HCT116 (cell line): ENCODE data around the gene DPP10. TPM values are rescaled to one million over a fixed set of nuclear protein-coding genes. Genes with fewer than 3 reads are reported as not detected.

Experiments used
- ATAC-seq: fragments of 200-7000 bp; cut with Tn5 transposase; 2 replicates; pipeline ENCODE4 v1.9.1; 2020; ENCODE audit warnings: mild to moderate bottlenecking, moderate library complexity
- BruUV-seq: library from RNA; stranded (reverse); fragments of 400-500 nt; replicated peaks from 2 replicates; lab custom pipeline; 2021; lab: Mats Ljungman, UMichigan
- CTCF ChIA-PET: fragments of 300-600 bp; sonication (Branson Sonifier 250); formaldehyde crosslinking; loops from one replicate; lab custom pipeline; 2021; ENCODE audit warnings: antibody characterized with exemption; lab: Charles Lee
- POLR2A ChIA-PET: fragments of 300-600, 350-600 bp; sonication (Branson Sonifier 250); formaldehyde crosslinking; loops from one replicate; lab custom pipeline; 2021; ENCODE audit warnings: antibody characterized with exemption; lab: Charles Lee
- RAD21 ChIA-PET, 2 experiments: fragments of 300-600 bp; sonication (Branson Sonifier 250); formaldehyde crosslinking; loops; one replicate each; lab custom pipeline; 2023; ENCODE audit warnings: low total read pairs in 2 of 2; ENCODE audit not compliant: uncharacterized antibody in 2 of 2, unreplicated experiment in 2 of 2, low non-redundant PET in 1 of 2; lab: Charles Lee
- DNase-seq: peaks from one replicate; pipeline ENCODE4 v3.0.0-alpha.2; 2010; ENCODE audit warnings: low read depth, low spot score
- H2AFZ ChIP-seq: fragments of 200-600 bp; shearing (Covaris generic), sonication (generic); 2 replicates; pipeline ENCODE4 v1.6.1; 2017; ENCODE audit warnings: low read depth, mixed run types, mixed read lengths, antibody characterized with exemption, low read length; ENCODE audit not compliant: poor library complexity, severe bottlenecking
- H3K27ac ChIP-seq: 2 replicates; pipeline ENCODE4 v1.5.1; 2012; ENCODE audit warnings: low read depth, low read length
- H3K27me3 ChIP-seq: fragments of 200-600 bp; sonication (generic); 2 replicates; pipeline ENCODE4 v1.6.1; 2016; ENCODE audit warnings: mixed run types, low read length, mixed read lengths; ENCODE audit not compliant: insufficient read depth
- H3K36me3 ChIP-seq, 2 experiments: fragments of 200-500 bp in 1 of 2; fragments of 200-600 bp in 1 of 2; sonication (Bioruptor generic) in 1 of 2; sonication (generic) in 1 of 2; 2 replicates each; pipeline versions ENCODE4 v1.5.1 to v1.6.1; 2014 to 2016; ENCODE audit warnings: low read length in 2 of 2, inconsistent platforms in 1 of 2, mixed read lengths in 1 of 2, mixed run types in 1 of 2; ENCODE audit not compliant: insufficient read depth in 2 of 2, control insufficient read depth in 1 of 2
- H3K4me1 ChIP-seq, 2 experiments: fragments of 200-600 bp in 1 of 2; sonication (generic) in 1 of 2; 2 replicates each; pipeline versions ENCODE4 v1.5.1 to v1.6.1; 2012 to 2017; ENCODE audit warnings: low read length in 2 of 2, inconsistent platforms in 1 of 2, mild to moderate bottlenecking in 1 of 2, mixed read lengths in 1 of 2, mixed run types in 1 of 2, moderate library complexity in 1 of 2; ENCODE audit not compliant: insufficient read depth in 2 of 2, control insufficient read depth in 1 of 2
- H3K4me2 ChIP-seq: fragments of 200-600 bp; sonication (generic); 2 replicates; pipeline ENCODE4 v1.6.1; 2017; ENCODE audit warnings: mixed run types, low read length, mixed read lengths
- H3K4me3 ChIP-seq, 2 experiments: fragments of 200-600 bp in 1 of 2; sonication (generic) in 1 of 2; replicated peaks in 1 of 2; 2 replicates each; pipeline ENCODE4 v1.5.1; 2011 to 2016; ENCODE audit warnings: low read length in 2 of 2, control low read depth in 1 of 2, low read depth in 1 of 2, mild to moderate bottlenecking in 1 of 2, mixed read lengths in 1 of 2, mixed run types in 1 of 2
- H3K79me2 ChIP-seq: fragments of 200-600 bp; sonication (generic); 2 replicates; pipeline ENCODE4 v1.6.1; 2017; ENCODE audit warnings: mild to moderate bottlenecking, mixed run types, low read length, moderate library complexity, mixed read lengths; ENCODE audit not compliant: insufficient read depth
- H3K9ac ChIP-seq: fragments of 200-600 bp; sonication (generic); 2 replicates; pipeline ENCODE4 v1.6.1; 2016; ENCODE audit warnings: low read length, mixed read lengths
- H3K9me2 ChIP-seq: fragments of 200-600 bp; sonication (generic), shearing (Covaris generic); 2 replicates; pipeline ENCODE4 v1.6.1; 2017; ENCODE audit warnings: mixed run types, mild to moderate bottlenecking, moderate library complexity; ENCODE audit not compliant: insufficient read depth
- H3K9me3 ChIP-seq, 2 experiments: fragments of 200-500 bp in 1 of 2; fragments of 200-600 bp in 1 of 2; sonication (Bioruptor generic) in 1 of 2; sonication (generic) in 1 of 2; 2 replicates each; pipeline ENCODE4 v1.6.1; 2014 to 2017; ENCODE audit warnings: low read length in 2 of 2, mixed read lengths in 2 of 2, inconsistent platforms in 1 of 2, low read depth in 1 of 2, mild to moderate bottlenecking in 1 of 2, mixed run types in 1 of 2, moderate library complexity in 1 of 2; ENCODE audit not compliant: control insufficient read depth in 1 of 2, insufficient read depth in 1 of 2
- H4K20me1 ChIP-seq: fragments of 200-600 bp; sonication (generic), shearing (Covaris generic); 2 replicates; pipeline ENCODE4 v1.6.1; 2017; ENCODE audit warnings: mixed run types, mild to moderate bottlenecking, moderate library complexity; ENCODE audit not compliant: insufficient read depth
- ATF3 ChIP-seq: IDR thresholded peaks from 2 replicates; pipeline ENCODE4 v1.6.1; 2012
- CBX3 ChIP-seq: IDR thresholded peaks from 2 replicates; pipeline ENCODE4 v1.6.1; 2012; ENCODE audit warnings: low read depth
- CEBPB ChIP-seq: IDR thresholded peaks from 2 replicates; pipeline ENCODE4 v1.6.1; 2012; ENCODE audit warnings: low read depth
- CTCF ChIP-seq, 3 experiments: fragments of 200-600 bp in 1 of 3; sonication (generic) in 1 of 3; IDR thresholded peaks in 2 of 3; conservative IDR thresholded peaks in 1 of 3; 2 replicates each; pipeline ENCODE4 v1.5.1; 2012 to 2017; ENCODE audit warnings: low read depth in 2 of 3, low read length in 2 of 3, antibody characterized with exemption in 1 of 3, borderline replicate concordance in 1 of 3, control low read depth in 1 of 3, mild to moderate bottlenecking in 1 of 3, mixed read lengths in 1 of 3, mixed run types in 1 of 3, moderate library complexity in 1 of 3; ENCODE audit not compliant: insufficient read depth in 1 of 3
- EGR1 ChIP-seq: IDR thresholded peaks from 2 replicates; pipeline ENCODE4 v1.6.1; 2012; ENCODE audit warnings: low read depth
- ELF1 ChIP-seq: IDR thresholded peaks from 2 replicates; pipeline ENCODE4 v1.6.1; 2012; ENCODE audit warnings: low read depth, borderline replicate concordance
- EZH2 ChIP-seq: fragments of 200-600 bp; sonication (generic); IDR thresholded peaks from 2 replicates; pipeline ENCODE4 v1.6.1; 2017; ENCODE audit warnings: antibody characterized with exemption, mixed run types
- EZH2phosphoT487 ChIP-seq: fragments of 200-600 bp; IDR thresholded peaks from 2 replicates; pipeline ENCODE4 v1.6.1; 2018; ENCODE audit warnings: antibody characterized with exemption, borderline replicate concordance
- FOSL1 ChIP-seq: IDR thresholded peaks from 2 replicates; pipeline ENCODE4 v1.6.1; 2012; ENCODE audit warnings: low read depth
- JUND ChIP-seq: IDR thresholded peaks from 2 replicates; pipeline ENCODE4 v1.6.1; 2012
- POLR2AphosphoS5 ChIP-seq: IDR thresholded peaks from 2 replicates; pipeline ENCODE4 v1.6.1; 2011; ENCODE audit warnings: mild to moderate bottlenecking, low read depth, low read length, moderate library complexity
- REST ChIP-seq: IDR thresholded peaks from 2 replicates; pipeline ENCODE4 v1.6.1; 2012; ENCODE audit warnings: low read depth
- SP1 ChIP-seq: IDR thresholded peaks from 2 replicates; pipeline ENCODE4 v1.6.1; 2012; ENCODE audit warnings: low read depth
- SRF ChIP-seq: IDR thresholded peaks from 2 replicates; pipeline ENCODE4 v1.6.1; 2012; ENCODE audit warnings: low read depth
- TCF7L2 ChIP-seq: IDR thresholded peaks from 2 replicates; pipeline ENCODE4 v1.7.0; 2011; ENCODE audit warnings: borderline replicate concordance, inconsistent platforms; ENCODE audit not compliant: insufficient read depth, insufficient read length; ENCODE audit errors: extremely low read depth
- YY1 ChIP-seq: IDR thresholded peaks from 2 replicates; pipeline ENCODE4 v1.6.1; 2011; ENCODE audit warnings: low read length, low read depth, moderate library complexity, mild to moderate bottlenecking; ENCODE audit not compliant: insufficient replicate concordance; ENCODE audit errors: extremely low read depth
- ZFX ChIP-seq: fragments of 450-650 bp; IDR thresholded peaks from 2 replicates; pipeline ENCODE4 v1.6.1; 2017
- ZNF274 ChIP-seq: fragments of 200-500 bp; sonication (Bioruptor generic); IDR thresholded peaks from 2 replicates; pipeline ENCODE4 v1.6.1; 2014; ENCODE audit warnings: mild to moderate bottlenecking, low read depth, low read length, inconsistent platforms
- intact Hi-C: fragments of 100-400 bp; cut with micrococcal nuclease; formaldehyde crosslinking; loops from 2 replicates; pipeline ENCODE4 v1.10.0; 2022
- total RNA-seq: library from RNA; stranded (reverse); gene quantifications from one replicate; pipeline ENCODE4 v1.2.1, GENCODE V29; 2021; ENCODE audit not compliant: unreplicated experiment
- TF ChIP-seq, protein P1 (sequence below): IDR thresholded peaks from 2 replicates; pipeline ENCODE4 v1.6.1; 2011; ENCODE audit warnings: mild to moderate bottlenecking, low read length, moderate library complexity; ENCODE audit not compliant: insufficient replicate concordance; ENCODE audit errors: extremely low read depth
- TF ChIP-seq, protein P2 (sequence below): IDR thresholded peaks from 2 replicates; pipeline ENCODE4 v1.6.1; 2012

The DPP10 gene
- total RNA-seq, 1 experiment from 2014 or later = not detected

- H3K79me2 ChIP-seq = no peaks in the 10 kb centered on the region
- no peaks in the 10 kb centered on the region for H3K36me3 ChIP-seq
- no peaks in the 10 kb centered on the region for H3K9me2 ChIP-seq
- CTCF ChIA-PET = no interaction called here
- H3K4me1 ChIP-seq = no peaks in the 10 kb centered on the region
- intact Hi-C loops = no loop called here
- no peak overlapping the region for H2AFZ ChIP-seq
- ATAC-seq (no peak), DNase-seq (no peak)
- H3K27ac ChIP-seq = no peak overlapping the region
- H3K4me3 ChIP-seq = no peak overlapping the region
- RAD21 ChIA-PET = no interaction called here
- H3K27me3 ChIP-seq = no peaks in the 10 kb centered on the region
- POLR2A ChIA-PET = no interaction called here
- no peak overlapping the region for H3K4me2 ChIP-seq
- H4K20me1 ChIP-seq = no peaks in the 10 kb centered on the region
- TF ChIP-seq POLR2AphosphoS5 (no peak), FOSL1 (no peak), EGR1 (no peak), CBX3 (no peak), ZNF274 (no peak), EZH2phosphoT487 (no peak), SP1 (no peak), REST (no peak), ATF3 (no peak), CEBPB (no peak), ZFX (no peak), ELF1 (no peak), TCF7L2 (no peak), CTCF (IDR thresholded peaks at IDR 0.05 in 2 of 3, conservative IDR thresholded peaks at IDR 0.05 in 1 of 3; ENCODE audit: borderline replicate concordance in 1 of 3, insufficient read depth in 1 of 3, low read depth in 2 of 3, low read length in 2 of 3) (no peak), JUND (no peak), EZH2 (no peak), SRF (no peak), YY1 (no peak)
- TF ChIP-seq, protein P1, sequence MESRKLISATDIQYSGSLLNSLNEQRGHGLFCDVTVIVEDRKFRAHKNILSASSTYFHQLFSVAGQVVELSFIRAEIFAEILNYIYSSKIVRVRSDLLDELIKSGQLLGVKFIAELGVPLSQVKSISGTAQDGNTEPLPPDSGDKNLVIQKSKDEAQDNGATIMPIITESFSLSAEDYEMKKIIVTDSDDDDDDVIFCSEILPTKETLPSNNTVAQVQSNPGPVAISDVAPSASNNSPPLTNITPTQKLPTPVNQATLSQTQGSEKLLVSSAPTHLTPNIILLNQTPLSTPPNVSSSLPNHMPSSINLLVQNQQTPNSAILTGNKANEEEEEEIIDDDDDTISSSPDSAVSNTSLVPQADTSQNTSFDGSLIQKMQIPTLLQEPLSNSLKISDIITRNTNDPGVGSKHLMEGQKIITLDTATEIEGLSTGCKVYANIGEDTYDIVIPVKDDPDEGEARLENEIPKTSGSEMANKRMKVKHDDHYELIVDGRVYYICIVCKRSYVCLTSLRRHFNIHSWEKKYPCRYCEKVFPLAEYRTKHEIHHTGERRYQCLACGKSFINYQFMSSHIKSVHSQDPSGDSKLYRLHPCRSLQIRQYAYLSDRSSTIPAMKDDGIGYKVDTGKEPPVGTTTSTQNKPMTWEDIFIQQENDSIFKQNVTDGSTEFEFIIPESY = no peak
- TF ChIP-seq, protein P2, sequence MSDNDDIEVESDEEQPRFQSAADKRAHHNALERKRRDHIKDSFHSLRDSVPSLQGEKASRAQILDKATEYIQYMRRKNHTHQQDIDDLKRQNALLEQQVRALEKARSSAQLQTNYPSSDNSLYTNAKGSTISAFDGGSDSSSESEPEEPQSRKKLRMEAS = no peak
- peaks cover 8 to 16% of the 10 kb centered on the region in 2 experiments; a peak in 3 of 4 replicates for H3K9me3 ChIP-seq
- H3K9ac ChIP-seq = no peak overlapping the region
- BruUV-seq = no TSS peak
Measured at GRCh38 chr2:114659880-114660279, 217.4 kb downstream of the DPP10 start.
